ENCODE measurements around the gene NUMBL. TPM values are rescaled to one million over a fixed set of nuclear protein-coding genes. Genes with fewer than 3 reads are reported as not detected.
"Not testable (repeated sequence)": the region's sequence is repeated elsewhere in the genome, so short reads cannot be mapped to it uniquely, and the experiment has no call there.

NUMBL gene
- total RNA-seq, 1 donor from 2014 or later = 48.4 TPM

GRCh38 chr19:40633207-40633606 is 57.2 kb downstream of the NUMBL start:
- DNase-seq (ENCODE audit: extremely low read depth, low read depth, low spot score) = no peak

GRCh38 chr19:40632311-40633036 is 58.0 kb downstream of the NUMBL start:
- DNase-seq (ENCODE audit: extremely low read depth, low read depth, low spot score) = no peak

- no peak for DNase-seq (ENCODE audit: extremely low read depth, low read depth, low spot score)
Observed at GRCh38 chr19:40630571-40631160, 59.8 kb downstream of the NUMBL start.

- no peak for DNase-seq (ENCODE audit: extremely low read depth, low read depth, low spot score)
Observed at GRCh38 chr19:40629346-40629745, 61.1 kb downstream of the NUMBL start.

- no peak for DNase-seq (ENCODE audit: extremely low read depth, low read depth, low spot score)
Observed at GRCh38 chr19:40627486-40628279, 62.8 kb downstream of the NUMBL start.

GRCh38 chr19:40626918-40627317 is 63.5 kb downstream of the NUMBL start:
- DNase-seq (ENCODE audit: extremely low read depth, low read depth, low spot score) = no peak

- DNase-seq (ENCODE audit: extremely low read depth, low read depth, low spot score) = no peak
Observed at GRCh38 chr19:40625406-40626120, 64.9 kb downstream of the NUMBL start.

GRCh38 chr19:40624369-40625153 is 65.9 kb downstream of the NUMBL start:
- DNase-seq (ENCODE audit: extremely low read depth, low read depth, low spot score) = not testable (repeated sequence)

- no peak for DNase-seq (ENCODE audit: extremely low read depth, low read depth, low spot score)
Observed at GRCh38 chr19:40623403-40624251, 66.8 kb downstream of the NUMBL start.

GRCh38 chr19:40622773-40623075 is 67.7 kb downstream of the NUMBL start:
- no peak for DNase-seq (ENCODE audit: extremely low read depth, low read depth, low spot score)

- DNase-seq (ENCODE audit: extremely low read depth, low read depth, low spot score) = no peak
Observed at GRCh38 chr19:40621966-40622772, 68.3 kb downstream of the NUMBL start.

- DNase-seq (ENCODE audit: extremely low read depth, low read depth, low spot score) = no peak
Observed at GRCh38 chr19:40621283-40621682, 69.2 kb downstream of the NUMBL start.

GRCh38 chr19:40620161-40620485 is 70.3 kb downstream of the NUMBL start:
- no peak for DNase-seq (ENCODE audit: extremely low read depth, low read depth, low spot score)

GRCh38 chr19:40619333-40620160 is 70.9 kb downstream of the NUMBL start:
- DNase-seq (ENCODE audit: extremely low read depth, low read depth, low spot score) = no peak

- no peak for DNase-seq (ENCODE audit: extremely low read depth, low read depth, low spot score)
Observed at GRCh38 chr19:40617961-40618360, 72.5 kb downstream of the NUMBL start.

- DNase-seq (ENCODE audit: extremely low read depth, low read depth, low spot score) = no peak
Observed at GRCh38 chr19:40616941-40617340, 73.5 kb downstream of the NUMBL start.

- no peak for DNase-seq (ENCODE audit: extremely low read depth, low read depth, low spot score)
Observed at GRCh38 chr19:40616178-40616577, 74.3 kb downstream of the NUMBL start.

Data from glomerular endothelial cell (primary cell).